ENCODE data around the gene CWC22. TPM values are rescaled to one million over a fixed set of nuclear protein-coding genes. Genes with fewer than 3 reads are reported as not detected.

Gene CWC22

DNA sequence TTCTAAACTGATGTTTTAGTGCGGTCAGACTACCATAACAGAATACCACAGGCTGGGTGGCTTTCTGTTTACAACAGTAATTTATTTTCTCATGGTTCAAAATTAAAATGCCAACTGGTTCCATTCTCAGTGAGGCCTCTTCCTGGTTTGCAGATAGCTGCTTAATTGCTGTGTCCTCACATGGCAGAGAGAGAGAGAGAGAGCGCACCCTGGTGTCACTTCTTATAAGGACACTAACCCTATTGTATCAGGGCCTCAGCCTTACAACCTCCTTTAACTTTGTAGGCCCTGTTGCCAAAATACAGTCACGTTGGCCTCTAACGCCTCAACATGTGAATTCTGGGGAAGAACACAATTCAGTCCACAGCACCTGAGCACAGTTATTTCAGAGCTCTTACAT, 108.2 kb downstream of the CWC22 start:
- no peak overlapping the region for H2BK120ac ChIP-seq (ENCODE audit: low read depth, low read length)
- H4K8ac ChIP-seq (ENCODE audit: low read length), result no peak overlapping the region
- no peak overlapping the region for H3K18ac ChIP-seq (ENCODE audit: low read depth in 1 of 2, low read length in 2 of 2)
- no peak overlapping the region for H3K9ac ChIP-seq (ENCODE audit: low read length)
- no peak overlapping the region for H2AK5ac ChIP-seq (ENCODE audit: low read length, severe bottlenecking)
- H3K4me1 ChIP-seq (ENCODE audit: control insufficient read depth, insufficient read depth, low read depth, low read length), result no peaks in the 10 kb centered on the region
- WGBS, result 33% methylated on average over 3 of the region's 4 CpGs
- no peak overlapping the region for H2AFZ ChIP-seq (ENCODE audit: low read depth, low read length)
- peaks cover 6% of the 10 kb centered on the region for H3K9me3 ChIP-seq (ENCODE audit: control insufficient read depth, low read length)
- H3K4ac ChIP-seq (ENCODE audit: low read depth in 1 of 2, low read length in 2 of 2), result no peak overlapping the region
- H3K23ac ChIP-seq (ENCODE audit: low read length in 2 of 2), result no peak overlapping the region
- no peaks in the 10 kb centered on the region for H3K36me3 ChIP-seq (ENCODE audit: control insufficient read depth in 1 of 2, insufficient read depth in 2 of 2, low read depth in 1 of 2, low read length in 2 of 2)
- H2BK15ac ChIP-seq (ENCODE audit: low read depth, poor library complexity, severe bottlenecking), result no peak overlapping the region
- no peak overlapping the region for H3K4me2 ChIP-seq (ENCODE audit: low read length, poor library complexity, severe bottlenecking)
- no peak overlapping the region for H2BK5ac ChIP-seq (ENCODE audit: low read depth, low read length, poor library complexity, severe bottlenecking)
- H3K14ac ChIP-seq (ENCODE audit: low read length in 2 of 2), result no peak overlapping the region
- no peaks in the 10 kb centered on the region for H3K79me1 ChIP-seq (replicated peaks; ENCODE audit: low read length, poor library complexity, severe bottlenecking)
- no peaks in the 10 kb centered on the region for H3K27me3 ChIP-seq (ENCODE audit: control insufficient read depth in 1 of 2, insufficient read depth in 1 of 2, low read length in 2 of 2)
- no peak overlapping the region for H2BK12ac ChIP-seq (ENCODE audit: low read length in 2 of 2)
- H3K27ac ChIP-seq (ENCODE audit: low read length, poor library complexity, severe bottlenecking), result no peak overlapping the region
- peak; percentile 44 for DNase-seq
- no peak overlapping the region for H4K91ac ChIP-seq (ENCODE audit: low read length)
- H3K4me3 ChIP-seq (ENCODE audit: insufficient read depth in 1 of 2, low read depth in 1 of 2, low read length in 2 of 2), result no peak overlapping the region

Small RNAs within 50 kb of the gene (small RNA-seq; reads per million reads assigned to genes)
- not detected for gene RF00416 (ENCODE audit: low read depth)

All from mesenchymal stem cell (in vitro differentiated cells and primary cell).